Erythroblast (primary cell): ENCODE measurements around the gene LCE1F.

Source experiments
- DNase-seq, 2 experiments: peaks; one replicate each; lab custom pipeline; 2025; lab: John Stamatoyannopoulos, UW
- GATA1 ChIP-seq: IDR thresholded peaks from 2 replicates; pipeline ENCODE4 v1.6.1; 2011; ENCODE audit warnings: low read depth, mild to moderate bottlenecking, control low read depth, low read length, moderate library complexity
- POLR2A ChIP-seq: IDR thresholded peaks from 2 replicates; pipeline ENCODE4 v1.6.1; 2011; ENCODE audit warnings: mild to moderate bottlenecking, low read length

LCE1F gene

GRCh38 chr1:152806576-152806975 is 31.6 kb downstream of the LCE1F start, which contains the start of gene LCE1C:
LCE1C (minus strand) TSS chr1:152806651; CDS start chr1:152805478, 1,173 bp downstream.
- no peak for TF ChIP-seq POLR2A
- TF ChIP-seq GATA1, result no peak
- no peak for DNase-seq

DNA sequence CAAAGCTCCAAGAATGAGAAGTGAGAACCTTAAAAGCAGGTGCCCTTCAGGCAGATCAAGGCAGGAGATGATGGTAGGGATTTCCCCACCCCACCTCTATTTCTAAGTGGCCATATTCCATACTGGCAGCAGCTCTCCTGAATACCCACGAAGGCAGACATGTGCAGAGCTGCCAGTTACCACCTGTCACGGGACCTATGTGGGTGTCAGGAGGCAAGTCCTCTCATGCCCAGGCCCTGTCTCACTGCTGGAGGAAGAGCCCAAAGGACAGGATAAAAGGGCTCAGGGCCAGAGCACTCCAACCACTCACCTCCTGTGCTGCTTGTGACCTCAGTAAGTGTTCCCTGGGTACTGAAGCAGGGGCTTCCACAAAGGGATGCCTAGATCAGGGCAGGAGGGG is 36.1 kb downstream of the LCE1F start:
- DNase-seq, result no peak
- TF ChIP-seq GATA1 (no peak), POLR2A (no peak)

GRCh38 chr1:152811671-152812070 is 36.7 kb downstream of the LCE1F start, which contains the start of gene LCE1B:
LCE1B (plus strand) TSS chr1:152811971; CDS start chr1:152812447, 476 bp downstream.
- no peak for DNase-seq
- TF ChIP-seq POLR2A (no peak), GATA1 (no peak)

DNA sequence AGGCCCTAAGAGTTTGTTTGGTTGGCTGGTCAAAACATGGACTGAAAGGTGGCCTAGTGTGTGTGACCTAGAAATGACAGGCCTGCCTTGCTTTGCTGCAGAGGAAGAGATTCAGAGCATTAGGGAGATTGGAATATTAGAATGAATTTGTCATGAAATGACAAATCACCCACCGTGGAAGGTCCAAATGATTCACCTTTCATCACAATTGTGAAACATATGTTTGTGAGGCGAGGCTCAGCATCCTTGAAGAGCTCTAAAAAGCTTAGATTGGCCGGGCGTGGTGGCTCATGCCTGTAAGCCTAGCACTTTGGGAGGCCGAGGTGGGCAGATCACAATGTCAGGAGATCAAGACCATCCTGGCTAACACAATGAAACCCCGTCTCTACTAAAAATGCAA is 42.4 kb downstream of the LCE1F start:
- no peak for TF ChIP-seq GATA1
- TF ChIP-seq POLR2A, result no peak
- no peak for DNase-seq

GRCh38 chr1:152823294-152823693 is 48.4 kb downstream of the LCE1F start:
- no peak for DNase-seq
- TF ChIP-seq POLR2A (no peak), GATA1 (no peak)

DNA sequence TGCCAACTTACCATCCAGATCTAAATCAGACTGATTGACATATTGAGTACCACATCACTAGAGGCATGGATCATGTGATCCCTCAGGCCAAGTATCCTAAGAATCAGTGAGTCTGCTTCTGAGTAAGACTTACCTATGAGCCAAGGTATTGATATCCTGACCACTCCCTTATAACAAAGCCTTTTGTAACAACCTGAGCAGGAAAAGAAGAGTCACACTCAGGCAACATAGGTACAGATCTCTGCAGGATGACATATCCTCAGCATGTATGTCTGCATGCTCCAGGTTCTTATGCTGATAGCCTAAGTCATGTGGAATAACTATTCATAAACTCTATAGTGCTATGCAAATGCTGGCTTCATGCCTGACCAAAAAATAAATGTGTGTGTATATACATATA is 50.0 kb downstream of the LCE1F start:
- no peak for DNase-seq
- TF ChIP-seq GATA1 (no peak), POLR2A (no peak)
